Sigmoid colon (tissue), 4 donors: ENCODE measurements around the gene LHPP.

Experiments
- POLR2A ChIP-seq, 2 donors: fragments of 450-650 bp; IDR thresholded peaks; one replicate each; pipeline ENCODE4 v1.6.1; 2016; ENCODE audit warnings: antibody characterized with exemption in 2 of 2, mild to moderate bottlenecking in 2 of 2, moderate library complexity in 2 of 2
- POLR2AphosphoS5 ChIP-seq, 4 donors: sonication (generic); formaldehyde crosslinking; IDR thresholded peaks; one replicate each; pipeline ENCODE4 v1.6.1; 2017; ENCODE audit warnings: antibody characterized with exemption in 4 of 4
- TF ChIP-seq, protein P1 (sequence below), 4 experiments: fragments of 450-650 bp in 3 of 4; fragments of 200-600 bp in 1 of 4; IDR thresholded peaks; one replicate each; pipeline ENCODE4 v1.5.1; 2016 to 2019; ENCODE audit warnings: antibody characterized with exemption in 4 of 4, mild to moderate bottlenecking in 3 of 4, moderate library complexity in 2 of 4

DNA sequence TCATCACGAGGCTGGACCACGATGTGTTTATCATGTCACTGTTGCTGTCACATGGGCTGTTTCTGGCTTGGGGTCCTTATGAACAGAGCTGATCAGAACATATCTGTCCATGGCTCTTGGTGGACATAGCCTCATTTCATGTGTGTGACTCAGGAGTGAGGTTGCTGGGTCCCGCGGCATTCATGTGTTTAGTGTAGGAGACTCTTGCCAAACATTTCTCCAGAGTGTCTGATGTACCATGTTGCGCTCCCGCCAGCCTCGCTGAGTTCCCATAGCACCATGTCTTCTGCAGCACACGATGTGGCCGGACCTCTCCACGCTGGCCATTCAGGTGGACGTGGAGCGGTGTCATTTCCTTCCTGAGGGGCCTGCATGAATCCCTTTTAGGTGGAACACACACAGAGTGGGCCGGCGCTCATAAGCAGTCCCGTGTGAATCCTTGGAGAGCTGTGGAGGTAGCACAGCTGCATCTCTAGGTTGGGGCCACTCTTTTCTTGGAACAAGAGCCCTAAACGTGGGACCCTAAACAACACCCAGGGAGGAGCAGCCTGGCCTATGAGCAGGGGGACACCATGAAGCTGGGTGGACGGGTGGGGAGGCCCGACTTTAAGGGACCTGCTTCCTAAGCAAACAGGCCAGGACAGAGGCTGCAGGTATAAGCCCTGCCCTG, 134.6 kb downstream of the LHPP start:
- TF ChIP-seq, protein P1, sequence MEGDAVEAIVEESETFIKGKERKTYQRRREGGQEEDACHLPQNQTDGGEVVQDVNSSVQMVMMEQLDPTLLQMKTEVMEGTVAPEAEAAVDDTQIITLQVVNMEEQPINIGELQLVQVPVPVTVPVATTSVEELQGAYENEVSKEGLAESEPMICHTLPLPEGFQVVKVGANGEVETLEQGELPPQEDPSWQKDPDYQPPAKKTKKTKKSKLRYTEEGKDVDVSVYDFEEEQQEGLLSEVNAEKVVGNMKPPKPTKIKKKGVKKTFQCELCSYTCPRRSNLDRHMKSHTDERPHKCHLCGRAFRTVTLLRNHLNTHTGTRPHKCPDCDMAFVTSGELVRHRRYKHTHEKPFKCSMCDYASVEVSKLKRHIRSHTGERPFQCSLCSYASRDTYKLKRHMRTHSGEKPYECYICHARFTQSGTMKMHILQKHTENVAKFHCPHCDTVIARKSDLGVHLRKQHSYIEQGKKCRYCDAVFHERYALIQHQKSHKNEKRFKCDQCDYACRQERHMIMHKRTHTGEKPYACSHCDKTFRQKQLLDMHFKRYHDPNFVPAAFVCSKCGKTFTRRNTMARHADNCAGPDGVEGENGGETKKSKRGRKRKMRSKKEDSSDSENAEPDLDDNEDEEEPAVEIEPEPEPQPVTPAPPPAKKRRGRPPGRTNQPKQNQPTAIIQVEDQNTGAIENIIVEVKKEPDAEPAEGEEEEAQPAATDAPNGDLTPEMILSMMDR (IDR thresholded peaks at IDR 0.05): no peak
- TF ChIP-seq POLR2AphosphoS5 (IDR thresholded peaks at IDR 0.05) (no peak), POLR2A (IDR thresholded peaks at IDR 0.05) (no peak)
